ENCODE measurements around the gene CRISP3. TPM values are rescaled to one million over a fixed set of nuclear protein-coding genes. Genes with fewer than 3 reads are reported as not detected.

Gene CRISP3
- total and polyA plus RNA-seq, 8 donors: 0.55 to 6.8 TPM; not detected in 6

GRCh38 chr6:49739423-49739822 lies 4.8 kb downstream of the CRISP3 start:
- Histone ChIP-seq H3K27me3 (no peaks in the 10 kb centered on the region), H3K27ac (no peak overlapping the region), H3K36me3 (no peaks in the 10 kb centered on the region), H3K4me3 (no peak overlapping the region), H3K4me1 (peaks cover 0 to 7% (median 3%) of the 10 kb centered on the region in 4 donors), H3K9me3 (no peaks in the 10 kb centered on the region)
- no peak for DNase-seq
- intact Hi-C loops (cut with DNase I; ENCODE audit: low total_unique reads): no loop called here
- TF ChIP-seq EP300 (IDR thresholded peaks at IDR 0.05) (no peak), POLR2A (IDR thresholded peaks at IDR 0.05) (no peak), POLR2AphosphoS5 (IDR thresholded peaks at IDR 0.05) (no peak)
- TF ChIP-seq, protein P1, sequence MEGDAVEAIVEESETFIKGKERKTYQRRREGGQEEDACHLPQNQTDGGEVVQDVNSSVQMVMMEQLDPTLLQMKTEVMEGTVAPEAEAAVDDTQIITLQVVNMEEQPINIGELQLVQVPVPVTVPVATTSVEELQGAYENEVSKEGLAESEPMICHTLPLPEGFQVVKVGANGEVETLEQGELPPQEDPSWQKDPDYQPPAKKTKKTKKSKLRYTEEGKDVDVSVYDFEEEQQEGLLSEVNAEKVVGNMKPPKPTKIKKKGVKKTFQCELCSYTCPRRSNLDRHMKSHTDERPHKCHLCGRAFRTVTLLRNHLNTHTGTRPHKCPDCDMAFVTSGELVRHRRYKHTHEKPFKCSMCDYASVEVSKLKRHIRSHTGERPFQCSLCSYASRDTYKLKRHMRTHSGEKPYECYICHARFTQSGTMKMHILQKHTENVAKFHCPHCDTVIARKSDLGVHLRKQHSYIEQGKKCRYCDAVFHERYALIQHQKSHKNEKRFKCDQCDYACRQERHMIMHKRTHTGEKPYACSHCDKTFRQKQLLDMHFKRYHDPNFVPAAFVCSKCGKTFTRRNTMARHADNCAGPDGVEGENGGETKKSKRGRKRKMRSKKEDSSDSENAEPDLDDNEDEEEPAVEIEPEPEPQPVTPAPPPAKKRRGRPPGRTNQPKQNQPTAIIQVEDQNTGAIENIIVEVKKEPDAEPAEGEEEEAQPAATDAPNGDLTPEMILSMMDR (IDR thresholded peaks at IDR 0.05): no peak
- 54 to 69% (median 64%) methylated on average over 2 of the region's 2 CpGs for WGBS, 5 donors

DNA sequence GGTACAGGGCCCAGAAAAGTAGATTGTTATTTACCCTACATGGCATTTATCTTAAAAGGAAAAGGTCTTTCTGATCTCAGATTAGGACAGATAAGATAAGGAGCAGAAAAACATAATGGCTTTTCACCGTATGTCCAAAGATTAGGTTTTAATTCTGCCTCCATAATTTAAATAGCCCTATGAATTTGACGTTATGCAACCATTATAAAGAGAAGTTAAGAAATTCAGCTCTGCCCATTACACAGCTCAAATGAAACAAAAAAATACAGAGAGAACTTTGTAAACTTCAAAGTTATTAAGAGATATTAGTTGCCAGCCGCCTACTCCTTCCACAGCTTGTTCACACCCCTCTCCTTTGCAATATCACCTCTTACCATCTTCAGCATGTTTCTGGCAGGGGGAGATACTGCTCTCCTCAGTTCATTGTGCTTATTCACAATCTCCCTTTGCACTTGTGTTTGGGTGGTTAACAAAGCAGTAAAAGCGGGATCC lies 8.1 kb downstream of the CRISP3 start:
- 31 to 50% (median 40%) methylated on average over 4 of the region's 4 CpGs for WGBS, 5 donors
- TF ChIP-seq POLR2AphosphoS5 (IDR thresholded peaks at IDR 0.05) (no peak), POLR2A (IDR thresholded peaks at IDR 0.05) (no peak), EP300 (IDR thresholded peaks at IDR 0.05) (no peak)
- TF ChIP-seq, protein P1 (IDR thresholded peaks at IDR 0.05): no peak
- no peak overlapping the region for H3K27ac ChIP-seq

DNA sequence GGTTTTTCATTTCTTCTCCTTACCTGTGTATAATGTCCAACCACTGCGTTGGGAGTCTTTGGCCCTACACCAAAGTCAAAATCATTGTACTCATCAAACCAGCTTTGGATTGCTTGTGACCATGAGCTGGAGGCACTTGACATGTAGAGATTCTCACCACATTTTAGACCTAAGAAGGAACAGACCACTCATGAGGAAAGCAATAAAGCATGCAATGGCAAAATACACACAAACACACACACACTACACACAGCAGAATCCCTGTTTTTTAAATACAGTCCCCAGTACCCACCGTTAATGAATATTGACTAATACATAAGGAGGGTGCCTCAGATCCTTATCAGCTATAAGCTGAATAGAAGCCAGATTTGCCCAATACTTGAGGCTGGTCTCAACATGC lies 10.5 kb downstream of the CRISP3 start:
- TF ChIP-seq POLR2A (IDR thresholded peaks at IDR 0.05) (no peak), EP300 (IDR thresholded peaks at IDR 0.05) (no peak), POLR2AphosphoS5 (IDR thresholded peaks at IDR 0.05) (no peak)
- TF ChIP-seq, protein P1 (IDR thresholded peaks at IDR 0.05): no peak
- WGBS, 5 donors: 35 to 82% (median 51%) methylated on average over 2 of the region's 2 CpGs
- DNase-seq: no peak
- no peaks in the 10 kb centered on the region for H3K36me3 ChIP-seq
- intact Hi-C loops (cut with DNase I; ENCODE audit: low total_unique reads): no loop called here
- H3K27ac ChIP-seq: no peak overlapping the region
- H3K4me1 ChIP-seq: peaks cover 0 to 7% (median 3%) of the 10 kb centered on the region in 4 donors
- H3K9me3 ChIP-seq: no peaks in the 10 kb centered on the region
- no peak overlapping the region for H3K4me3 ChIP-seq
- H3K27me3 ChIP-seq: no peaks in the 10 kb centered on the region

More for the DNA sequence above, 8.1 kb downstream of the CRISP3 start:
- DNase-seq: no peak
- Histone ChIP-seq H3K4me3 (no peak overlapping the region), H3K9me3 (no peaks in the 10 kb centered on the region), H3K36me3 (no peaks in the 10 kb centered on the region), H3K27me3 (no peaks in the 10 kb centered on the region), H3K4me1 (peaks cover 0 to 7% (median 3%) of the 10 kb centered on the region in 4 donors)
- intact Hi-C loops (cut with DNase I; ENCODE audit: low total_unique reads): no loop called here

DNA sequence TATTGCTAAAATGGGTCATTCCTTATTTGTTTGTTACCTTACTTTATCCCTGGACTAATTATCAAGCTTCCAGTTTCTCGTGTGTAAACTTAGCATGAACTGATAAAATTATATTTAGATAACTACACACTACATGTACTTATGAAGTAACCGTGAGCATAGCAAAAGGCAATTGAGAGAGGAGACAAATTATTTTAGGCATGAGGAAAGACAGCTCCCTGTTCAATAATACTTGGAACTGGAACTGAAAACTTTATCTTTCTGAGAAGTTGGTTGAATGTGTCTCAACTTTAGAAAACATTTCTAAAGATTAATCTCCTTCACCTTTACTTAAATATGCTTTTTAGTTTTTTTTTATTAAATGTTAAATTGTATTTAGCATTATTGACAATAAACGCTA lies 11.4 kb downstream of the CRISP3 start:
- intact Hi-C loops (cut with DNase I; ENCODE audit: low total_unique reads): no loop called here
- H3K36me3 ChIP-seq: no peaks in the 10 kb centered on the region
- WGBS, 5 donors: 51 to 73% (median 68%) methylated on average over 3 of the region's 3 CpGs

More for the DNA sequence above, 11.4 kb downstream of the CRISP3 start:
- DNase-seq: no peak
- TF ChIP-seq, protein P1 (IDR thresholded peaks at IDR 0.05): no peak
- TF ChIP-seq POLR2AphosphoS5 (IDR thresholded peaks at IDR 0.05) (no peak), EP300 (IDR thresholded peaks at IDR 0.05) (no peak), POLR2A (IDR thresholded peaks at IDR 0.05) (no peak)
- H3K27me3 ChIP-seq: no peaks in the 10 kb centered on the region
- no peaks in the 10 kb centered on the region for H3K9me3 ChIP-seq
- no peak overlapping the region for H3K27ac ChIP-seq
- peaks cover 0 to 7% (median 3%) of the 10 kb centered on the region in 4 donors for H3K4me1 ChIP-seq
- H3K4me3 ChIP-seq: no peak overlapping the region

Data from stomach (tissue), 9 donors.